AG09309 (cell line): ENCODE results near the gene RPL36A.

Experiments
- DNase-seq: peaks from one replicate; pipeline ENCODE4 v3.0.0-alpha.2; 2010; ENCODE audit warnings: low read depth
- H3K4me3 ChIP-seq: 2 replicates; pipeline ENCODE4 v1.5.1; 2011; ENCODE audit warnings: mild to moderate bottlenecking, low read depth, low read length, moderate library complexity; ENCODE audit not compliant: control insufficient read depth
- CTCF ChIP-seq: IDR thresholded peaks from 2 replicates; pipeline ENCODE4 v1.5.1; 2011; ENCODE audit warnings: mild to moderate bottlenecking, low read depth, low read length, inconsistent platforms; ENCODE audit not compliant: insufficient read depth, control insufficient read depth; ENCODE audit errors: missing control alignments

Gene RPL36A

GRCh38 chrX:101390664-101391525, at the start of gene RPL36A:
Gene RPL36A, plus strand, starts transcription at chrX:101391011. Its CDS starts 33 bp downstream, at chrX:101391044.
- H3K4me3 ChIP-seq: peak within 1 kb of the TSS; percentile 59
- peak; percentile 78 for TF ChIP-seq CTCF
- peak; percentile 52 for DNase-seq

- no peak for TF ChIP-seq CTCF
- peak overlapping the region; percentile 89 for H3K4me3 ChIP-seq
- no peak for DNase-seq
These were observed 42.9 kb upstream of the RPL36A start for GRCh38 chrX:101347859-101348451.

GRCh38 chrX:101348452-101349192, 42.2 kb upstream of the RPL36A start, which contains the start of gene TIMM8A:
Gene TIMM8A, minus strand, starts transcription at chrX:101348742. Its CDS starts 78 bp downstream, at chrX:101348664.
- TF ChIP-seq CTCF: no peak
- peak within 1 kb of the TSS; percentile 89 for H3K4me3 ChIP-seq
- DNase-seq: no peak

GRCh38 chrX:101349193-101349562, 41.6 kb upstream of the RPL36A start:
- no peak for TF ChIP-seq CTCF
- no peak for DNase-seq
- H3K4me3 ChIP-seq: peak overlapping the region; percentile 89

- no peak overlapping the region for H3K4me3 ChIP-seq
- TF ChIP-seq CTCF: peak; percentile 29
- DNase-seq: no peak
These were observed 33.5 kb upstream of the RPL36A start for GRCh38 chrX:101357166-101357795.

GRCh38 chrX:101359966-101360365, 30.8 kb upstream of the RPL36A start:
- TF ChIP-seq CTCF: no peak
- DNase-seq: no peak
- H3K4me3 ChIP-seq: no peak overlapping the region
